HEK293 (cell line): ENCODE data around the gene TRPM6.

Experiments used
- CTCF ChIA-PET: fragments of 350-600 bp; formaldehyde crosslinking; extraction: SDS; loops from one replicate; lab custom pipeline; 2021; ENCODE audit warnings: antibody characterized with exemption; lab: Yijun Ruan, JAX
- POLR2A ChIA-PET: fragments of 300-600 bp; formaldehyde crosslinking; extraction: SDS; loops from one replicate; lab custom pipeline; 2020; ENCODE audit warnings: antibody characterized with exemption, inconsistent platforms; lab: Yijun Ruan, JAX
- H3K27ac ChIP-seq: fragments of 200-500 bp; sonication (Bioruptor generic); 2 replicates; pipeline ENCODE4 v1.5.1; 2014; ENCODE audit warnings: low read depth, low read length, control low read depth, inconsistent platforms; ENCODE audit errors: extremely low read depth
- H3K36me3 ChIP-seq, 2 experiments: fragments of 200-500 bp in 1 of 2; sonication (Bioruptor generic) in 1 of 2; 1 replicate in 1 of 2; 2 replicates in 1 of 2; pipeline ENCODE4 v1.5.1; 2014 to 2017; ENCODE audit warnings: inconsistent platforms in 2 of 2, low read length in 2 of 2; ENCODE audit not compliant: control insufficient read depth in 2 of 2, insufficient read depth in 1 of 2
- H3K4me1 ChIP-seq: fragments of 200-500 bp; sonication (Bioruptor generic); 2 replicates; pipeline ENCODE4 v1.5.1; 2014; ENCODE audit warnings: mild to moderate bottlenecking, low read length, inconsistent platforms; ENCODE audit not compliant: control insufficient read depth, insufficient read depth
- H3K4me3 ChIP-seq: 2 replicates; pipeline ENCODE4 v1.5.1; 2011; ENCODE audit warnings: low read depth, mild to moderate bottlenecking, control low read depth, low read length, moderate library complexity
- H3K9me3 ChIP-seq: fragments of 200-500 bp; sonication (Bioruptor generic); 2 replicates; pipeline ENCODE4 v1.5.1; 2014; ENCODE audit warnings: low read depth, low read length, inconsistent platforms; ENCODE audit not compliant: control insufficient read depth, insufficient read depth
- HOXC10 ChIP-seq: sonication (generic); formaldehyde crosslinking; IDR thresholded peaks from 2 replicates; pipeline ENCODE4 v1.8.1; 2023; ENCODE audit warnings: mild to moderate bottlenecking, missing genetic modification reagents
- MZF1 ChIP-seq: fragments of 450-650 bp; formaldehyde crosslinking; IDR thresholded peaks from 2 replicates; pipeline ENCODE4 v1.5.1; 2017; ENCODE audit warnings: missing biosample characterization, missing genetic modification characterization, borderline replicate concordance
- OVOL3 ChIP-seq: fragments of 450-650 bp; formaldehyde crosslinking; IDR thresholded peaks from 2 replicates; pipeline ENCODE4 v1.5.1; 2016; ENCODE audit warnings: missing biosample characterization, missing genetic modification characterization
- PRDM1 ChIP-seq: fragments of 450-650 bp; formaldehyde crosslinking; IDR thresholded peaks from 2 replicates; pipeline ENCODE4; 2016; ENCODE audit warnings: missing biosample characterization, missing genetic modification characterization
- YY2 ChIP-seq: fragments of 450-650 bp; formaldehyde crosslinking; IDR thresholded peaks from 2 replicates; pipeline ENCODE4 v1.5.1; 2016; ENCODE audit warnings: missing biosample characterization, missing genetic modification characterization
- ZBTB21 ChIP-seq: fragments of 450-650 bp; formaldehyde crosslinking; IDR thresholded peaks from 2 replicates; pipeline ENCODE4 v1.5.1; 2017; ENCODE audit warnings: missing biosample characterization, missing genetic modification characterization
- ZBTB6 ChIP-seq: fragments of 450-650 bp; formaldehyde crosslinking; IDR thresholded peaks from 2 replicates; pipeline ENCODE4 v1.5.1; 2017; ENCODE audit warnings: missing biosample characterization, missing genetic modification characterization
- ZEB2 ChIP-seq: fragments of 450-650 bp; formaldehyde crosslinking; IDR thresholded peaks from 2 replicates; pipeline ENCODE4 v1.5.1; 2016; ENCODE audit warnings: missing biosample characterization, missing genetic modification characterization
- ZFP3 ChIP-seq: fragments of 450-650 bp; formaldehyde crosslinking; IDR thresholded peaks from 2 replicates; pipeline ENCODE4 v1.5.1; 2016; ENCODE audit warnings: low read depth, missing biosample characterization, missing genetic modification characterization
- ZFP37 ChIP-seq: fragments of 450-650 bp; formaldehyde crosslinking; IDR thresholded peaks from 2 replicates; pipeline ENCODE4 v1.5.1; 2016; ENCODE audit warnings: missing biosample characterization, missing genetic modification characterization
- ZNF10 ChIP-seq: fragments of 450-650 bp; formaldehyde crosslinking; IDR thresholded peaks from 2 replicates; pipeline ENCODE4 v1.5.1; 2017; ENCODE audit warnings: missing biosample characterization, missing genetic modification characterization
- ZNF140 ChIP-seq: fragments of 450-650 bp; formaldehyde crosslinking; IDR thresholded peaks from 2 replicates; pipeline ENCODE4 v1.5.1; 2016; ENCODE audit warnings: missing biosample characterization, missing genetic modification characterization
- ZNF311 ChIP-seq: fragments of 450-650 bp; formaldehyde crosslinking; IDR thresholded peaks from 2 replicates; pipeline ENCODE4 v1.5.1; 2017; ENCODE audit warnings: missing biosample characterization, missing genetic modification characterization, borderline replicate concordance
- ZNF354C ChIP-seq: fragments of 450-650 bp; formaldehyde crosslinking; IDR thresholded peaks from 2 replicates; pipeline ENCODE4 v1.5.1; 2016; ENCODE audit warnings: missing biosample characterization, missing genetic modification characterization, low read depth, borderline replicate concordance
- ZNF48 ChIP-seq: fragments of 450-650 bp; formaldehyde crosslinking; IDR thresholded peaks from 2 replicates; pipeline ENCODE4 v1.5.1; 2016; ENCODE audit warnings: missing biosample characterization, missing genetic modification characterization
- ZNF549 ChIP-seq: fragments of 450-650 bp; IDR thresholded peaks from 2 replicates; pipeline ENCODE4 v1.5.1; 2018; ENCODE audit warnings: missing biosample characterization, missing genetic modification characterization, mild to moderate bottlenecking, inconsistent platforms, moderate library complexity
- ZNF585B ChIP-seq: fragments of 450-650 bp; formaldehyde crosslinking; IDR thresholded peaks from 2 replicates; pipeline ENCODE4 v1.5.1; 2016; ENCODE audit warnings: missing biosample characterization, missing genetic modification characterization
- ZNF621 ChIP-seq: fragments of 450-650 bp; formaldehyde crosslinking; IDR thresholded peaks from 2 replicates; pipeline ENCODE4 v1.5.1; 2017; ENCODE audit warnings: missing biosample characterization, missing genetic modification characterization
- ZNF777 ChIP-seq: fragments of 450-650 bp; formaldehyde crosslinking; IDR thresholded peaks from 2 replicates; pipeline ENCODE4 v1.5.1; 2017; ENCODE audit warnings: missing biosample characterization, missing genetic modification characterization, borderline replicate concordance
- ZSCAN16 ChIP-seq: fragments of 450-650 bp; formaldehyde crosslinking; IDR thresholded peaks from 2 replicates; pipeline ENCODE4 v1.5.1; 2016; ENCODE audit warnings: missing biosample characterization, missing genetic modification characterization
- TF ChIP-seq, protein P1 (sequence below): fragments of 450-650 bp; formaldehyde crosslinking; IDR thresholded peaks from 2 replicates; pipeline ENCODE4 v1.5.1; 2016; ENCODE audit warnings: missing biosample characterization, missing genetic modification characterization
- TF ChIP-seq, protein P2 (sequence below): fragments of 450-650 bp; formaldehyde crosslinking; IDR thresholded peaks from 2 replicates; pipeline ENCODE4 v1.5.1; 2016; ENCODE audit warnings: missing biosample characterization, missing genetic modification characterization, borderline replicate concordance
- TF ChIP-seq, protein P3 (sequence below): fragments of 450-650 bp; formaldehyde crosslinking; IDR thresholded peaks from 2 replicates; pipeline ENCODE4 v1.5.1; 2017; ENCODE audit warnings: missing biosample characterization, mild to moderate bottlenecking, missing genetic modification characterization, moderate library complexity
- TF ChIP-seq, protein P4 (sequence below): fragments of 450-650 bp; formaldehyde crosslinking; IDR thresholded peaks from 2 replicates; pipeline ENCODE4 v1.5.1; 2016; ENCODE audit warnings: missing biosample characterization, missing genetic modification characterization

The TRPM6 gene

GRCh38 chr9:74711341-74711740 lies 176.4 kb downstream of the TRPM6 start (continued):
- TF ChIP-seq ZBTB6 (tag by site-specific recombination) (no peak), ZNF549 (tag by site-specific recombination) (no peak), ZEB2 (tag by site-specific recombination) (no peak), ZNF621 (tag by site-specific recombination) (no peak), ZFP3 (tag by site-specific recombination) (no peak)
- TF ChIP-seq, all 188 proteins: peak for 0

- H3K9me3 ChIP-seq, result no peaks in the 10 kb centered on the region
- no peak for TF ChIP-seq ZNF140 (tag by site-specific recombination)
- TF ChIP-seq ZSCAN16 (tag by site-specific recombination), result no peak
- TF ChIP-seq, all 188 proteins: peak for 0
- H3K36me3 ChIP-seq, result no peaks in the 10 kb centered on the region
- POLR2A ChIA-PET, result no interaction called here
- no peaks in the 10 kb centered on the region for H3K4me1 ChIP-seq
- CTCF ChIA-PET, result no interaction called here
- no peak overlapping the region for H3K4me3 ChIP-seq
- H3K27ac ChIP-seq, result no peak overlapping the region
These were observed 190.2 kb downstream of the TRPM6 start for GRCh38 chr9:74697535-74697934.

GRCh38 chr9:74696520-74696919 lies 191.2 kb downstream of the TRPM6 start:
- H3K36me3 ChIP-seq, result no peaks in the 10 kb centered on the region
- CTCF ChIA-PET, result interaction anchor here (0.7 kb wide), 1 partner anchor 1304 kb away, joined by 3 read pairs; no protein-coding TSS in a partner anchor
- H3K27ac ChIP-seq, result no peak overlapping the region
- no peaks in the 10 kb centered on the region for H3K4me1 ChIP-seq
- H3K9me3 ChIP-seq, result no peaks in the 10 kb centered on the region
- H3K4me3 ChIP-seq, result no peak overlapping the region
- POLR2A ChIA-PET, result no interaction called here
- TF ChIP-seq ZFP37 (tag by site-specific recombination) (no peak), ZNF354C (tag by site-specific recombination) (no peak), PRDM1 (tag by site-specific recombination) (no peak), ZNF311 (tag by site-specific recombination) (no peak), MZF1 (tag by site-specific recombination) (no peak), OVOL3 (tag by site-specific recombination) (no peak), ZNF777 (tag by site-specific recombination) (no peak), HOXC10 (CRISPR knock-in tag) (no peak), ZNF10 (tag by site-specific recombination) (no peak), ZNF48 (no peak), YY2 (no peak), ZBTB21 (tag by site-specific recombination) (no peak), ZNF585B (no peak)
- TF ChIP-seq, protein P1, sequence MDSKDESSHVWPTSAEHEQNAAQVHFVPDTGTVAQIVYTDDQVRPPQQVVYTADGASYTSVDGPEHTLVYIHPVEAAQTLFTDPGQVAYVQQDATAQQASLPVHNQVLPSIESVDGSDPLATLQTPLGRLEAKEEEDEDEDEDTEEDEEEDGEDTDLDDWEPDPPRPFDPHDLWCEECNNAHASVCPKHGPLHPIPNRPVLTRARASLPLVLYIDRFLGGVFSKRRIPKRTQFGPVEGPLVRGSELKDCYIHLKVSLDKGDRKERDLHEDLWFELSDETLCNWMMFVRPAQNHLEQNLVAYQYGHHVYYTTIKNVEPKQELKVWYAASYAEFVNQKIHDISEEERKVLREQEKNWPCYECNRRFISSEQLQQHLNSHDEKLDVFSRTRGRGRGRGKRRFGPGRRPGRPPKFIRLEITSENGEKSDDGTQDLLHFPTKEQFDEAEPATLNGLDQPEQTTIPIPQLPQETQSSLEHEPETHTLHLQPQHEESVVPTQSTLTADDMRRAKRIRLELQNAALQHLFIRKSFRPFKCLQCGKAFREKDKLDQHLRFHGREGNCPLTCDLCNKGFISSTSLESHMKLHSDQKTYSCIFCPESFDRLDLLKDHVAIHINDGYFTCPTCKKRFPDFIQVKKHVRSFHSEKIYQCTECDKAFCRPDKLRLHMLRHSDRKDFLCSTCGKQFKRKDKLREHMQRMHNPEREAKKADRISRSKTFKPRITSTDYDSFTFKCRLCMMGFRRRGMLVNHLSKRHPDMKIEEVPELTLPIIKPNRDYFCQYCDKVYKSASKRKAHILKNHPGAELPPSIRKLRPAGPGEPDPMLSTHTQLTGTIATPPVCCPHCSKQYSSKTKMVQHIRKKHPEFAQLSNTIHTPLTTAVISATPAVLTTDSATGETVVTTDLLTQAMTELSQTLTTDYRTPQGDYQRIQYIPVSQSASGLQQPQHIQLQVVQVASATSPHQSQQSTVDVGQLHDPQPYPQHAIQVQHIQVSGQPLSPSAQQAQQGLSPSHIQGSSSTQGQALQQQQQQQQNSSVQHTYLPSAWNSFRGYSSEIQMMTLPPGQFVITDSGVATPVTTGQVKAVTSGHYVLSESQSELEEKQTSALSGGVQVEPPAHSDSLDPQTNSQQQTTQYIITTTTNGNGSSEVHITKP (tag by site-specific recombination), result no peak
- TF ChIP-seq, protein P2, sequence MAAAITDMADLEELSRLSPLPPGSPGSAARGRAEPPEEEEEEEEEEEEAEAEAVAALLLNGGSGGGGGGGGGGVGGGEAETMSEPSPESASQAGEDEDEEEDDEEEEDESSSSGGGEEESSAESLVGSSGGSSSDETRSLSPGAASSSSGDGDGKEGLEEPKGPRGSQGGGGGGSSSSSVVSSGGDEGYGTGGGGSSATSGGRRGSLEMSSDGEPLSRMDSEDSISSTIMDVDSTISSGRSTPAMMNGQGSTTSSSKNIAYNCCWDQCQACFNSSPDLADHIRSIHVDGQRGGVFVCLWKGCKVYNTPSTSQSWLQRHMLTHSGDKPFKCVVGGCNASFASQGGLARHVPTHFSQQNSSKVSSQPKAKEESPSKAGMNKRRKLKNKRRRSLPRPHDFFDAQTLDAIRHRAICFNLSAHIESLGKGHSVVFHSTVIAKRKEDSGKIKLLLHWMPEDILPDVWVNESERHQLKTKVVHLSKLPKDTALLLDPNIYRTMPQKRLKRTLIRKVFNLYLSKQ, result no peak
- TF ChIP-seq, protein P3, sequence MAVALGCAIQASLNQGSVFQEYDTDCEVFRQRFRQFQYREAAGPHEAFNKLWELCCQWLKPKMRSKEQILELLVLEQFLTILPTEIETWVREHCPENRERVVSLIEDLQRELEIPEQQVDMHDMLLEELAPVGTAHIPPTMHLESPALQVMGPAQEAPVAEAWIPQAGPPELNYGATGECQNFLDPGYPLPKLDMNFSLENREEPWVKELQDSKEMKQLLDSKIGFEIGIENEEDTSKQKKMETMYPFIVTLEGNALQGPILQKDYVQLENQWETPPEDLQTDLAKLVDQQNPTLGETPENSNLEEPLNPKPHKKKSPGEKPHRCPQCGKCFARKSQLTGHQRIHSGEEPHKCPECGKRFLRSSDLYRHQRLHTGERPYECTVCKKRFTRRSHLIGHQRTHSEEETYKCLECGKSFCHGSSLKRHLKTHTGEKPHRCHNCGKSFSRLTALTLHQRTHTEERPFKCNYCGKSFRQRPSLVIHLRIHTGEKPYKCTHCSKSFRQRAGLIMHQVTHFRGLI (tag by site-specific recombination), result no peak
- TF ChIP-seq, protein P4, sequence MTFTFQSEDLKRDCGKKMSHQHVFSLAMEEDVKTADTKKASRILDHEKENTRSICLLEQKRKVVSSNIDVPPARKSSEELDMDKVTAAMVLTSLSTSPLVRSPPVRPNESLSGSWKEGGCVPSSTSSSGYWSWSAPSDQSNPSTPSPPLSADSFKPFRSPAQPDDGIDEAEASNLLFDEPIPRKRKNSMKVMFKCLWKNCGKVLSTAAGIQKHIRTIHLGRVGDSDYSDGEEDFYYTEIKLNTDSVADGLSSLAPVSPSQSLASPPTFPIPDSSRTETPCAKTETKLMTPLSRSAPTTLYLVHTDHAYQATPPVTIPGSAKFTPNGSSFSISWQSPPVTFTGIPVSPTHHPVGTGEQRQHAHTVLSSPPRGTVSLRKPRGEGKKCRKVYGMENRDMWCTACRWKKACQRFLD (tag by site-specific recombination), result no peak
